Raji (cell line): ENCODE data around the gene SRGAP1.

ENCODE experiments used
- POLR2A ChIP-seq: IDR thresholded peaks from 2 replicates; pipeline ENCODE4 v1.6.1; 2011; ENCODE audit warnings: low read depth, low read length, control low read depth; ENCODE audit not compliant: insufficient read depth

SRGAP1 gene

GRCh38 chr12:63849641-63850040, 5.1 kb downstream of the SRGAP1 start:
- no peak for TF ChIP-seq POLR2A

GRCh38 chr12:63853978-63854377, 9.5 kb downstream of the SRGAP1 start:
- no peak for TF ChIP-seq POLR2A

- no peak for TF ChIP-seq POLR2A
Measured at GRCh38 chr12:63855299-63855698, 10.8 kb downstream of the SRGAP1 start.

- no peak for TF ChIP-seq POLR2A
Measured at GRCh38 chr12:63857771-63858670, 13.5 kb downstream of the SRGAP1 start.

- TF ChIP-seq POLR2A: no peak
Measured at GRCh38 chr12:63862187-63862968, 17.9 kb downstream of the SRGAP1 start.

- no peak for TF ChIP-seq POLR2A
Measured at GRCh38 chr12:63862969-63863230, 18.4 kb downstream of the SRGAP1 start.

- TF ChIP-seq POLR2A: no peak
Measured at GRCh38 chr12:63863658-63864453, 19.4 kb downstream of the SRGAP1 start.

- TF ChIP-seq POLR2A: no peak
Measured at GRCh38 chr12:63864454-63864706, 19.9 kb downstream of the SRGAP1 start.

- TF ChIP-seq POLR2A: no peak
Measured at GRCh38 chr12:63865448-63865847, 20.9 kb downstream of the SRGAP1 start.

- TF ChIP-seq POLR2A: no peak
Measured at GRCh38 chr12:63867053-63867452, 22.6 kb downstream of the SRGAP1 start.

GRCh38 chr12:63869656-63870055, 25.2 kb downstream of the SRGAP1 start:
- no peak for TF ChIP-seq POLR2A

GRCh38 chr12:63870838-63871237, 26.3 kb downstream of the SRGAP1 start:
- no peak for TF ChIP-seq POLR2A

GRCh38 chr12:63874897-63875480, 30.5 kb downstream of the SRGAP1 start:
- no peak for TF ChIP-seq POLR2A

GRCh38 chr12:63875703-63876102, 31.2 kb downstream of the SRGAP1 start:
- TF ChIP-seq POLR2A: no peak

- no peak for TF ChIP-seq POLR2A
Measured at GRCh38 chr12:63876980-63877379, 32.5 kb downstream of the SRGAP1 start.
